ENCODE results near the gene ASCL1.

Gene ASCL1

DNA sequence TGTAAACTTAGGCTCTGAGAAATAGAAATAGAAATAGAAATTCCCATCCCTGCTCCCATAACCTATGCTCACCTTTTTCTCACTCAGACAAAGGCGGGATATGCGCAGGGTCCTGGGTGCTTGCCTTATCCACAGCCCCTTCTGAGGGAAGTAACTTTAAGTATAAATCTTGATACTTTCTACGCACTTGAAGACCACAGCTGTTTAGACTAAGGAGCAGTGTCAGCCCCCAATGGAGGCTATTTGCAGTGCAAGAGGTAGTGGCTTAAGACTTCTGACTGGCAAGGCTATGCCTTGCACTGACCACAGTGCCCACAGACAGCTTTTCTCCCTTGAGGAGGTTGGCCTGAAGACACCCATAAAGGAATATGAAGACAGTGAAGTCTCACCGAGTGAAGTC is 35.2 kb downstream of the ASCL1 start:
- no peak overlapping the region for H3K27ac ChIP-seq (replicated peaks; ENCODE audit: low read length)
- H2BK5ac ChIP-seq (ENCODE audit: low read length), result no peak overlapping the region
- H4K91ac ChIP-seq (ENCODE audit: low read depth, low read length, poor library complexity), result no peak overlapping the region
- H3K79me1 ChIP-seq (ENCODE audit: low read depth, low read length), result no peaks in the 10 kb centered on the region
- H2AFZ ChIP-seq (ENCODE audit: low read length), result no peak overlapping the region
- no peak overlapping the region for H3K4me3 ChIP-seq (ENCODE audit: low read length in 2 of 2)
- no peak overlapping the region for H2BK120ac ChIP-seq (ENCODE audit: low read depth, low read length)
- no peak overlapping the region for H3K18ac ChIP-seq (ENCODE audit: low read length)
- no peak overlapping the region for H3K9ac ChIP-seq (ENCODE audit: low read depth, low read length, poor library complexity)
- no CpG with 5 or more reads among the region's 4 CpGs for WGBS, 2 donors (ENCODE audit: extremely low coverage in 2 of 2, insufficient read length in 2 of 2, insufficient replicate concordance in 1 of 2)
- no peaks in the 10 kb centered on the region for H3K9me3 ChIP-seq (replicated peaks in 1 of 2; ENCODE audit: control insufficient read depth in 2 of 2, insufficient read depth in 1 of 2, low read depth in 1 of 2, low read length in 2 of 2)
- no peak overlapping the region for H4K8ac ChIP-seq (ENCODE audit: low read depth, low read length)
- no peak overlapping the region for H3K14ac ChIP-seq (ENCODE audit: low read length)
- no peak overlapping the region for H3K23ac ChIP-seq (ENCODE audit: low read depth, low read length, poor library complexity)
- H2AK5ac ChIP-seq (ENCODE audit: low read depth, low read length), result no peak overlapping the region
- no peak for DNase-seq (ENCODE audit: low spot score)
- H2BK15ac ChIP-seq (ENCODE audit: low read length), result no peak overlapping the region
- no peak overlapping the region for H3K4me2 ChIP-seq (ENCODE audit: insufficient read depth, low read length, poor library complexity, severe bottlenecking)
- H3K36me3 ChIP-seq (replicated peaks in 1 of 2; ENCODE audit: control insufficient read depth in 2 of 2, insufficient read depth in 2 of 2, low read length in 2 of 2), result no peaks in the 10 kb centered on the region
- H3K4me1 ChIP-seq (ENCODE audit: control insufficient read depth in 2 of 2, insufficient read depth in 1 of 2, low read depth in 1 of 2, low read length in 2 of 2), result no peaks in the 10 kb centered on the region
- H3K27me3 ChIP-seq (ENCODE audit: control insufficient read depth in 3 of 3, insufficient read depth in 3 of 3, low read depth in 1 of 3, low read length in 3 of 3), result no peaks in the 10 kb centered on the region
- no peak overlapping the region for H2BK12ac ChIP-seq (ENCODE audit: low read length)
- H3K4ac ChIP-seq (ENCODE audit: low read length), result no peak overlapping the region

DNA sequence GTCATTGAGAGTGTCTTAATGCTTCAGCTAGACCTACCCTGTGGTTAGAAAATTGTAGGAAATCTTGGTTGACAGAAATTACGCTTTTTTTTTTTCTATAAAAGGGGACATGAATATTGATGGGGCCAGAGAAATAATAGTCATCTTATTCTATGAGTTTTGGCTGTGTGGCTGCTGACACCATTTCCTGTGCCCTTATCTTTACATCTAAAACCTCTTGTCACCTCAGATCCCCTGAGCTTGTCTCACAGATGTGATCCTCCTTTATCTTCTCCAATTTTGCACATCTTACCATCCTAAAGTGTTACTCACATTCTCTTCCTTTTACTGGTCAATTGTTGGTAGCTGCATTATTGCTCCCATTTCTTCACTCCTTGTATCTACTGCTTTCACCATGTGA is 36.1 kb downstream of the ASCL1 start:
- no peak overlapping the region for H3K9ac ChIP-seq (ENCODE audit: low read depth, low read length, poor library complexity)
- no peak overlapping the region for H2BK12ac ChIP-seq (ENCODE audit: low read length)
- H3K4ac ChIP-seq (ENCODE audit: low read length), result no peak overlapping the region
- no peaks in the 10 kb centered on the region for H3K79me1 ChIP-seq (ENCODE audit: low read depth, low read length)
- no peak overlapping the region for H2AK5ac ChIP-seq (ENCODE audit: low read depth, low read length)
- DNase-seq (ENCODE audit: low spot score), result no peak
- H3K4me1 ChIP-seq (ENCODE audit: control insufficient read depth in 2 of 2, insufficient read depth in 1 of 2, low read depth in 1 of 2, low read length in 2 of 2), result no peaks in the 10 kb centered on the region
- H3K27me3 ChIP-seq (ENCODE audit: control insufficient read depth in 3 of 3, insufficient read depth in 3 of 3, low read depth in 1 of 3, low read length in 3 of 3), result no peaks in the 10 kb centered on the region
- H3K9me3 ChIP-seq (replicated peaks in 1 of 2; ENCODE audit: control insufficient read depth in 2 of 2, insufficient read depth in 1 of 2, low read depth in 1 of 2, low read length in 2 of 2), result no peaks in the 10 kb centered on the region
- no peak overlapping the region for H2AFZ ChIP-seq (ENCODE audit: low read length)
- WGBS, 2 donors (ENCODE audit: extremely low coverage in 2 of 2, insufficient read length in 2 of 2, insufficient replicate concordance in 1 of 2), result no CpG with 5 or more reads among the region's 1 CpG
- no peak overlapping the region for H2BK120ac ChIP-seq (ENCODE audit: low read depth, low read length)
- no peak overlapping the region for H3K14ac ChIP-seq (ENCODE audit: low read length)
- H4K91ac ChIP-seq (ENCODE audit: low read depth, low read length, poor library complexity), result no peak overlapping the region
- H3K23ac ChIP-seq (ENCODE audit: low read depth, low read length, poor library complexity), result no peak overlapping the region
- no peak overlapping the region for H3K18ac ChIP-seq (ENCODE audit: low read length)
- H2BK5ac ChIP-seq (ENCODE audit: low read length), result no peak overlapping the region
- H3K4me2 ChIP-seq (ENCODE audit: insufficient read depth, low read length, poor library complexity, severe bottlenecking), result no peak overlapping the region
- no peak overlapping the region for H3K27ac ChIP-seq (replicated peaks; ENCODE audit: low read length)
- no peaks in the 10 kb centered on the region for H3K36me3 ChIP-seq (replicated peaks in 1 of 2; ENCODE audit: control insufficient read depth in 2 of 2, insufficient read depth in 2 of 2, low read length in 2 of 2)
- no peak overlapping the region for H2BK15ac ChIP-seq (ENCODE audit: low read length)
- no peak overlapping the region for H3K4me3 ChIP-seq (ENCODE audit: low read length in 2 of 2)
- no peak overlapping the region for H4K8ac ChIP-seq (ENCODE audit: low read depth, low read length)

DNA sequence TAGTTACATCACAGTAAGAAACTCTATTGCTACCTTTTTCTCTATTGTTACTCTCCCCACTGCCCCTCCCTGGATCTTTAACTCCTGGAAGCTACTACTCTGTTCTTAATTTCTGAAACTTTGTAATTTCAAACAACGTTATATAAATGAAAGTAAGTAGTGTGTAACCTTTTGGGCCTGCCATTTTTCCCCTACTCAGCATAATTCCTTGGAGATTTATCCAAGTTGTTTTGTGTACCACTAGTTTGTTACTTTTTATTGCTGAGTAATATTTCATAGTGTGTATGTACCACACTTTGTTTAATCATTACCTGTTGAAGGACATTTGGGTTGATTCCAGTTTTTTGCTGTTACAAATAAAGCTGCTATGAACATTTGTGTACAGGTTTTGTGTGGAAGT is 37.9 kb downstream of the ASCL1 start:
- Histone ChIP-seq H3K4me2 (ENCODE audit: insufficient read depth, low read length, poor library complexity, severe bottlenecking) (no peak overlapping the region), H3K9me3 (replicated peaks in 1 of 2; ENCODE audit: control insufficient read depth in 2 of 2, insufficient read depth in 1 of 2, low read depth in 1 of 2, low read length in 2 of 2) (no peaks in the 10 kb centered on the region), H3K36me3 (replicated peaks in 1 of 2; ENCODE audit: control insufficient read depth in 2 of 2, insufficient read depth in 2 of 2, low read length in 2 of 2) (no peaks in the 10 kb centered on the region), H2AFZ (ENCODE audit: low read length) (no peak overlapping the region), H3K9ac (ENCODE audit: low read depth, low read length, poor library complexity) (no peak overlapping the region), H3K27ac (replicated peaks; ENCODE audit: low read length) (no peak overlapping the region), H2BK5ac (ENCODE audit: low read length) (no peak overlapping the region), H2BK15ac (ENCODE audit: low read length) (no peak overlapping the region), H3K79me1 (ENCODE audit: low read depth, low read length) (no peaks in the 10 kb centered on the region), H3K18ac (ENCODE audit: low read length) (no peak overlapping the region), H3K4me1 (ENCODE audit: control insufficient read depth in 2 of 2, insufficient read depth in 1 of 2, low read depth in 1 of 2, low read length in 2 of 2) (no peaks in the 10 kb centered on the region), H2BK120ac (ENCODE audit: low read depth, low read length) (no peak overlapping the region), H4K91ac (ENCODE audit: low read depth, low read length, poor library complexity) (no peak overlapping the region), H3K4me3 (ENCODE audit: low read length in 2 of 2) (no peak overlapping the region), H3K14ac (ENCODE audit: low read length) (no peak overlapping the region), H4K8ac (ENCODE audit: low read depth, low read length) (no peak overlapping the region), H3K27me3 (ENCODE audit: control insufficient read depth in 3 of 3, insufficient read depth in 3 of 3, low read depth in 1 of 3, low read length in 3 of 3) (no peaks in the 10 kb centered on the region), H2BK12ac (ENCODE audit: low read length) (no peak overlapping the region), H3K4ac (ENCODE audit: low read length) (no peak overlapping the region), H3K23ac (ENCODE audit: low read depth, low read length, poor library complexity) (no peak overlapping the region), H2AK5ac (ENCODE audit: low read depth, low read length) (no peak overlapping the region)
- no CpG with 5 or more reads among the region's 1 CpG for WGBS, 2 donors (ENCODE audit: extremely low coverage in 2 of 2, insufficient read length in 2 of 2, insufficient replicate concordance in 1 of 2)
- DNase-seq (ENCODE audit: low spot score), result no peak
